WTC11 (cell line): Measurements from ENCODE around the gene EDC3.

Experiments
- CTCF ChIP-seq: fragments of 200-600 bp; IDR thresholded peaks from 2 replicates; pipeline ENCODE4 v1.8.0; 2022; ENCODE audit warnings: antibody characterized with exemption
- FOXK1 ChIP-seq: sonication (generic); formaldehyde crosslinking; IDR thresholded peaks from 2 replicates; pipeline ENCODE4 v1.8.0; 2022; ENCODE audit warnings: mild to moderate bottlenecking, moderate library complexity, missing genetic modification reagents
- MAX ChIP-seq: sonication (generic); formaldehyde crosslinking; IDR thresholded peaks from 2 replicates; pipeline ENCODE4 v1.8.0; 2022; ENCODE audit warnings: mild to moderate bottlenecking, missing genetic modification reagents
- MYBL2 ChIP-seq: sonication (generic); formaldehyde crosslinking; IDR thresholded peaks from 2 replicates; pipeline ENCODE4 v1.8.1; 2023; ENCODE audit warnings: mild to moderate bottlenecking, moderate library complexity, missing genetic modification reagents
- RELA ChIP-seq: sonication (generic); formaldehyde crosslinking; IDR thresholded peaks from 2 replicates; pipeline ENCODE4 v1.8.1; 2022; ENCODE audit warnings: missing genetic modification reagents, mild to moderate bottlenecking, borderline replicate concordance
- SMAD4 ChIP-seq: sonication (generic); formaldehyde crosslinking; IDR thresholded peaks from 2 replicates; pipeline ENCODE4 v1.8.0; 2022; ENCODE audit warnings: mild to moderate bottlenecking, missing genetic modification reagents
- ZNF121 ChIP-seq: sonication (generic); formaldehyde crosslinking; IDR thresholded peaks from 2 replicates; pipeline ENCODE4 v1.8.0; 2023; ENCODE audit warnings: missing genetic modification reagents
- ZNF281 ChIP-seq: sonication (generic); formaldehyde crosslinking; IDR thresholded peaks from 2 replicates; pipeline ENCODE4 v1.8.0; 2023; ENCODE audit warnings: mild to moderate bottlenecking, missing genetic modification reagents
- ZNF512 ChIP-seq: sonication (generic); formaldehyde crosslinking; IDR thresholded peaks from 2 replicates; pipeline ENCODE4 v1.8.1; 2022; ENCODE audit warnings: missing genetic modification reagents, borderline replicate concordance

GRCh38 chr15:74648051-74648842 lies 47.6 kb downstream of the EDC3 start:
- TF ChIP-seq MYBL2 (CRISPR knock-in tag), result no peak
- no peak for TF ChIP-seq ZNF281 (CRISPR knock-in tag)
- TF ChIP-seq CTCF, result no peak
- TF ChIP-seq ZNF512, result no peak
- no peak for TF ChIP-seq MAX (CRISPR knock-in tag)
- TF ChIP-seq SMAD4 (CRISPR knock-in tag), result no peak
- no peak for TF ChIP-seq FOXK1 (CRISPR knock-in tag)
- TF ChIP-seq RELA (CRISPR knock-in tag), result no peak
- TF ChIP-seq ZNF121 (CRISPR knock-in tag), result no peak
